ENCODE data around the gene NCAPD2.

DNA sequence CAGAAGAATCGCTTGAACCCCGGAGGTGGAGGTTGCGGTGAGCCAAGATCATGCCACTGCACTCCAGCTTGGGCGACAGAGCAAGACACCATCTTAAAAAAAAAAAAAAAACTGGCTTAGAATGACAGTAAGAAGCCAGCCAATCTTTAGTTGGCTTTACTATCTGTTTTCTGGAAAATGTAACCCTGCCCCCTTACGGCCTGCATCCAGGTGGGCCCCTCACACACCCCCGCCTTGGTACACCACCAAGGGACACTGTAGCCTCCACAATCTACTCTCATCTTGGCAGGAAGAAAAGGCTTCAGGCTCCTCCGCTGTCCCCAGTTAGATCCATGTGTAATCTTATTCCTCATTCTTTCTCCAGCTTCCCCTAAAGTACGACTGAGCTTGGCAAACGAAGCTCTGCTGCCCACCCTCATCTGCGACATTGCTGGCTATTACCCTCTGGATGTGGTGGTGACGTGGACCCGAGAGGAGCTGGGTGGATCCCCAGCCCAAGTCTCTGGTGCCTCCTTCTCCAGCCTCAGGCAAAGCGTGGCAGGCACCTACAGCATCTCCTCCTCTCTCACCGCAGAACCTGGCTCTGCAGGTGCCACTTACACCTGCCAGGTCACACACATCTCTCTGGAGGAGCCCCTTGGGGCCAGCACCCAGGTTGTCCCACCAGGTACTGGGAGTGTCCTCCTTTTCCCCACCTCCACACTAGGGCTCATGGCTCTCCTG lies 35.5 kb upstream of the NCAPD2 start:
- TF ChIP-seq, protein P1, sequence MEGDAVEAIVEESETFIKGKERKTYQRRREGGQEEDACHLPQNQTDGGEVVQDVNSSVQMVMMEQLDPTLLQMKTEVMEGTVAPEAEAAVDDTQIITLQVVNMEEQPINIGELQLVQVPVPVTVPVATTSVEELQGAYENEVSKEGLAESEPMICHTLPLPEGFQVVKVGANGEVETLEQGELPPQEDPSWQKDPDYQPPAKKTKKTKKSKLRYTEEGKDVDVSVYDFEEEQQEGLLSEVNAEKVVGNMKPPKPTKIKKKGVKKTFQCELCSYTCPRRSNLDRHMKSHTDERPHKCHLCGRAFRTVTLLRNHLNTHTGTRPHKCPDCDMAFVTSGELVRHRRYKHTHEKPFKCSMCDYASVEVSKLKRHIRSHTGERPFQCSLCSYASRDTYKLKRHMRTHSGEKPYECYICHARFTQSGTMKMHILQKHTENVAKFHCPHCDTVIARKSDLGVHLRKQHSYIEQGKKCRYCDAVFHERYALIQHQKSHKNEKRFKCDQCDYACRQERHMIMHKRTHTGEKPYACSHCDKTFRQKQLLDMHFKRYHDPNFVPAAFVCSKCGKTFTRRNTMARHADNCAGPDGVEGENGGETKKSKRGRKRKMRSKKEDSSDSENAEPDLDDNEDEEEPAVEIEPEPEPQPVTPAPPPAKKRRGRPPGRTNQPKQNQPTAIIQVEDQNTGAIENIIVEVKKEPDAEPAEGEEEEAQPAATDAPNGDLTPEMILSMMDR (conservative IDR thresholded peaks at IDR 0.05 in 1 of 2, IDR thresholded peaks at IDR 0.05 in 1 of 2; ENCODE audit: extremely low read depth in 1 of 2, insufficient read depth in 1 of 2, low read depth in 1 of 2, low read length in 2 of 2): no peak
- TF ChIP-seq EZH2 (IDR thresholded peaks at IDR 0.05; ENCODE audit: borderline replicate concordance, low read length): no peak

Measured in mammary epithelial cell (primary cell).